Measurements from ENCODE around the gene URGCP.

The URGCP gene

GRCh38 chr7:43921423-43921822 is 15.0 kb upstream of the URGCP start:
- POLR2A ChIA-PET = no interaction called here
- DNase-seq = no peak
- no peak overlapping the region for H3K27ac ChIP-seq (ENCODE audit: insufficient read depth in 1 of 2, low read depth in 1 of 2, low read length in 2 of 2, poor library complexity in 1 of 2, severe bottlenecking in 2 of 2)
- H3K4me1 ChIP-seq (ENCODE audit: control extremely low read depth in 1 of 4, control insufficient read depth in 4 of 4, insufficient read depth in 4 of 4, low read length in 3 of 4) = peaks cover 0 to 13% (median 8%) of the 10 kb centered on the region in 4 experiments
- no CpG with 5 or more reads among the region's 2 CpGs for WGBS (ENCODE audit: insufficient coverage)
- no peaks in the 10 kb centered on the region for H3K27me3 ChIP-seq (replicated peaks in 2 of 5; ENCODE audit: control insufficient read depth in 4 of 5, insufficient read depth in 5 of 5, low read length in 4 of 5)
- H3K4me3 ChIP-seq (ENCODE audit: control insufficient read depth in 1 of 7, extremely low read depth in 1 of 7, insufficient read depth in 4 of 7, low read depth in 2 of 7, low read length in 6 of 7) = no peak overlapping the region
- CTCF ChIA-PET = no interaction called here
- H3K36me3 ChIP-seq (ENCODE audit: control insufficient read depth in 4 of 4, insufficient read depth in 4 of 4, low read length in 3 of 4) = peaks cover 0 to 8% (median 3%) of the 10 kb centered on the region in 4 experiments
- no peaks in the 10 kb centered on the region for H3K9me3 ChIP-seq (ENCODE audit: control extremely low read depth in 1 of 5, control insufficient read depth in 4 of 5, insufficient read depth in 2 of 5, low read depth in 1 of 5, low read length in 4 of 5)

GRCh38 chr7:43915907-43916306 is 9.5 kb upstream of the URGCP start:
- Histone ChIP-seq H3K4me1 (ENCODE audit: control extremely low read depth in 1 of 4, control insufficient read depth in 4 of 4, insufficient read depth in 4 of 4, low read length in 3 of 4) (no peaks in the 10 kb centered on the region), H3K27me3 (replicated peaks in 2 of 5; ENCODE audit: control insufficient read depth in 4 of 5, insufficient read depth in 5 of 5, low read length in 4 of 5) (no peaks in the 10 kb centered on the region), H3K36me3 (ENCODE audit: control insufficient read depth in 4 of 4, insufficient read depth in 4 of 4, low read length in 3 of 4) (peaks cover 0 to 10% (median 3%) of the 10 kb centered on the region in 4 experiments), H3K4me3 (ENCODE audit: control insufficient read depth in 1 of 7, extremely low read depth in 1 of 7, insufficient read depth in 4 of 7, low read depth in 2 of 7, low read length in 6 of 7) (no peak overlapping the region), H3K27ac (ENCODE audit: insufficient read depth in 1 of 2, low read depth in 1 of 2, low read length in 2 of 2, poor library complexity in 1 of 2, severe bottlenecking in 2 of 2) (no peak overlapping the region), H3K9me3 (ENCODE audit: control extremely low read depth in 1 of 5, control insufficient read depth in 4 of 5, insufficient read depth in 2 of 5, low read depth in 1 of 5, low read length in 4 of 5) (peaks cover 0 to 5% (median 0%) of the 10 kb centered on the region in 5 experiments)
- WGBS (ENCODE audit: insufficient coverage) = 100% methylated on average over 3 of the region's 5 CpGs
- ChIA-PET CTCF (no interaction called here), POLR2A (no interaction called here)
- DNase-seq = no peak

- CTCF ChIA-PET = interaction anchor here (1.0 to 1.1 kb wide), 2 partner anchors 10 to 13 kb away, joined by 3 to 4 read pairs; no protein-coding TSS in a partner anchor
Observed at GRCh38 chr7:43914795-43915194, 8.4 kb upstream of the URGCP start.

GRCh38 chr7:43905956-43906330 is 453 bp downstream of the URGCP start:
- POLR2A ChIA-PET = interaction anchor here (0.9 kb wide), 1 partner anchor 21 kb away, joined by 3 read pairs; no protein-coding TSS in a partner anchor
- WGBS (ENCODE audit: insufficient coverage) = under 1% methylated on average over 43 of the region's 43 CpGs
- H3K27ac ChIP-seq (ENCODE audit: insufficient read depth in 1 of 2, low read depth in 1 of 2, low read length in 2 of 2, poor library complexity in 1 of 2, severe bottlenecking in 2 of 2) = peak overlapping the region in 1 of 2 experiments; percentile 82

More at GRCh38 chr7:43914795-43915194, 8.4 kb upstream of the URGCP start:
- Histone ChIP-seq H3K4me3 (ENCODE audit: control insufficient read depth in 1 of 7, extremely low read depth in 1 of 7, insufficient read depth in 4 of 7, low read depth in 2 of 7, low read length in 6 of 7) (no peak overlapping the region), H3K27ac (ENCODE audit: insufficient read depth in 1 of 2, low read depth in 1 of 2, low read length in 2 of 2, poor library complexity in 1 of 2, severe bottlenecking in 2 of 2) (no peak overlapping the region), H3K36me3 (ENCODE audit: control insufficient read depth in 4 of 4, insufficient read depth in 4 of 4, low read length in 3 of 4) (peaks cover 0 to 10% (median 3%) of the 10 kb centered on the region in 4 experiments), H3K9me3 (ENCODE audit: control extremely low read depth in 1 of 5, control insufficient read depth in 4 of 5, insufficient read depth in 2 of 5, low read depth in 1 of 5, low read length in 4 of 5) (peaks cover 0 to 5% (median 0%) of the 10 kb centered on the region in 5 experiments), H3K4me1 (ENCODE audit: control extremely low read depth in 1 of 4, control insufficient read depth in 4 of 4, insufficient read depth in 4 of 4, low read length in 3 of 4) (no peaks in the 10 kb centered on the region), H3K27me3 (replicated peaks in 2 of 5; ENCODE audit: control insufficient read depth in 4 of 5, insufficient read depth in 5 of 5, low read length in 4 of 5) (no peaks in the 10 kb centered on the region)
- 97% methylated on average over 4 of the region's 5 CpGs for WGBS (ENCODE audit: insufficient coverage)
- POLR2A ChIA-PET = no interaction called here
- DNase-seq = no peak

GRCh38 chr7:43905209-43905946 is 1.0 kb downstream of the URGCP start:
- H3K27me3 ChIP-seq (replicated peaks in 2 of 5; ENCODE audit: control insufficient read depth in 4 of 5, insufficient read depth in 5 of 5, low read length in 4 of 5) = peaks cover 0 to 7% (median 0%) of the 10 kb centered on the region in 5 experiments
- peak overlapping the region in 1 of 2 experiments; percentile 82 for H3K27ac ChIP-seq (ENCODE audit: insufficient read depth in 1 of 2, low read depth in 1 of 2, low read length in 2 of 2, poor library complexity in 1 of 2, severe bottlenecking in 2 of 2)
- CTCF ChIA-PET = interaction anchor here (0.6 kb wide), 2 partner anchors 65 to 78 kb away, joined by 3 read pairs; no protein-coding TSS in a partner anchor
- no peak for DNase-seq
- H3K9me3 ChIP-seq (ENCODE audit: control extremely low read depth in 1 of 5, control insufficient read depth in 4 of 5, insufficient read depth in 2 of 5, low read depth in 1 of 5, low read length in 4 of 5) = no peaks in the 10 kb centered on the region
- WGBS (ENCODE audit: insufficient coverage) = 83% methylated on average over 4 of the region's 8 CpGs
- H3K36me3 ChIP-seq (ENCODE audit: control insufficient read depth in 4 of 4, insufficient read depth in 4 of 4, low read length in 3 of 4) = peaks cover 0 to 2% (median 0%) of the 10 kb centered on the region in 4 experiments
- H3K4me1 ChIP-seq (ENCODE audit: control extremely low read depth in 1 of 4, control insufficient read depth in 4 of 4, insufficient read depth in 4 of 4, low read length in 3 of 4) = peaks cover 0 to 21% (median 9%) of the 10 kb centered on the region in 4 experiments
- POLR2A ChIA-PET = interaction anchor here (0.9 kb wide), 1 partner anchor 22 kb away, joined by 3 read pairs; no protein-coding TSS in a partner anchor
- H3K4me3 ChIP-seq (ENCODE audit: control insufficient read depth in 1 of 7, extremely low read depth in 1 of 7, insufficient read depth in 4 of 7, low read depth in 2 of 7, low read length in 6 of 7) = peak overlapping the region; percentile 34 to 86 (median 72)

More at GRCh38 chr7:43905956-43906330, 453 bp downstream of the URGCP start:
- no peaks in the 10 kb centered on the region for H3K36me3 ChIP-seq (ENCODE audit: control insufficient read depth in 4 of 4, insufficient read depth in 4 of 4, low read length in 3 of 4)
- peaks cover 0 to 21% (median 9%) of the 10 kb centered on the region in 4 experiments for H3K4me1 ChIP-seq (ENCODE audit: control extremely low read depth in 1 of 4, control insufficient read depth in 4 of 4, insufficient read depth in 4 of 4, low read length in 3 of 4)
- H3K27me3 ChIP-seq (replicated peaks in 2 of 5; ENCODE audit: control insufficient read depth in 4 of 5, insufficient read depth in 5 of 5, low read length in 4 of 5) = peaks cover 0 to 7% (median 0%) of the 10 kb centered on the region in 5 experiments
- CTCF ChIA-PET = no interaction called here
- H3K4me3 ChIP-seq (ENCODE audit: control insufficient read depth in 1 of 7, extremely low read depth in 1 of 7, insufficient read depth in 4 of 7, low read depth in 2 of 7, low read length in 6 of 7) = peak overlapping the region; percentile 34 to 86 (median 72)
- no peaks in the 10 kb centered on the region for H3K9me3 ChIP-seq (ENCODE audit: control extremely low read depth in 1 of 5, control insufficient read depth in 4 of 5, insufficient read depth in 2 of 5, low read depth in 1 of 5, low read length in 4 of 5)
- peak; percentile 14 to 48 (median 28) for DNase-seq

GRCh38 chr7:43904533-43905208 is 1.7 kb downstream of the URGCP start:
- ChIA-PET POLR2A (interaction anchor here (0.9 to 1.1 kb wide), 2 partner anchors 20 to 22 kb away, joined by 3 read pairs; no protein-coding TSS in a partner anchor), CTCF (interaction anchor here (0.6 to 1.5 kb wide), 4 partner anchors 8 to 79 kb away, joined by 3 to 5 read pairs (median 4); no protein-coding TSS in a partner anchor)
- Histone ChIP-seq H3K27me3 (replicated peaks in 2 of 5; ENCODE audit: control insufficient read depth in 4 of 5, insufficient read depth in 5 of 5, low read length in 4 of 5) (peaks cover 0 to 7% (median 0%) of the 10 kb centered on the region in 5 experiments), H3K9me3 (ENCODE audit: control extremely low read depth in 1 of 5, control insufficient read depth in 4 of 5, insufficient read depth in 2 of 5, low read depth in 1 of 5, low read length in 4 of 5) (no peaks in the 10 kb centered on the region), H3K4me1 (ENCODE audit: control extremely low read depth in 1 of 4, control insufficient read depth in 4 of 4, insufficient read depth in 4 of 4, low read length in 3 of 4) (peaks cover 0 to 21% (median 9%) of the 10 kb centered on the region in 4 experiments), H3K4me3 (ENCODE audit: control insufficient read depth in 1 of 7, extremely low read depth in 1 of 7, insufficient read depth in 4 of 7, low read depth in 2 of 7, low read length in 6 of 7) (peak overlapping the region in 1 of 7 experiments; percentile 84), H3K27ac (ENCODE audit: insufficient read depth in 1 of 2, low read depth in 1 of 2, low read length in 2 of 2, poor library complexity in 1 of 2, severe bottlenecking in 2 of 2) (no peak overlapping the region), H3K36me3 (ENCODE audit: control insufficient read depth in 4 of 4, insufficient read depth in 4 of 4, low read length in 3 of 4) (peaks cover 0 to 2% (median 0%) of the 10 kb centered on the region in 4 experiments)
- no peak for DNase-seq
- WGBS (ENCODE audit: insufficient coverage) = 100% methylated on average over 4 of the region's 5 CpGs
